HCT116 (cell line): Measurements from ENCODE around the gene IFI16. TPM values are rescaled to one million over a fixed set of nuclear protein-coding genes. Genes with fewer than 3 reads are reported as not detected.
"Not testable (repeated sequence)": the region's sequence is repeated elsewhere in the genome, so short reads cannot be mapped to it uniquely, and the experiment has no call there.

Experiments used
- ATAC-seq: fragments of 200-7000 bp; cut with Tn5 transposase; 2 replicates; pipeline ENCODE4 v1.9.1; 2020; ENCODE audit warnings: mild to moderate bottlenecking, moderate library complexity
- BruUV-seq: library from RNA; stranded (reverse); fragments of 400-500 nt; replicated peaks from 2 replicates; lab custom pipeline; 2021; lab: Mats Ljungman, UMichigan
- CTCF ChIA-PET: fragments of 300-600 bp; sonication (Branson Sonifier 250); formaldehyde crosslinking; loops from one replicate; lab custom pipeline; 2021; ENCODE audit warnings: antibody characterized with exemption; lab: Charles Lee
- POLR2A ChIA-PET: fragments of 300-600, 350-600 bp; sonication (Branson Sonifier 250); formaldehyde crosslinking; loops from one replicate; lab custom pipeline; 2021; ENCODE audit warnings: antibody characterized with exemption; lab: Charles Lee
- RAD21 ChIA-PET, 2 experiments: fragments of 300-600 bp; sonication (Branson Sonifier 250); formaldehyde crosslinking; loops; one replicate each; lab custom pipeline; 2023; ENCODE audit warnings: low total read pairs in 2 of 2; ENCODE audit not compliant: uncharacterized antibody in 2 of 2, unreplicated experiment in 2 of 2, low non-redundant PET in 1 of 2; lab: Charles Lee
- DNase-seq: peaks from one replicate; pipeline ENCODE4 v3.0.0-alpha.2; 2010; ENCODE audit warnings: low read depth, low spot score
- H2AFZ ChIP-seq: fragments of 200-600 bp; shearing (Covaris generic), sonication (generic); 2 replicates; pipeline ENCODE4 v1.6.1; 2017; ENCODE audit warnings: low read depth, mixed run types, mixed read lengths, antibody characterized with exemption, low read length; ENCODE audit not compliant: poor library complexity, severe bottlenecking
- H3K27ac ChIP-seq: 2 replicates; pipeline ENCODE4 v1.5.1; 2012; ENCODE audit warnings: low read depth, low read length
- H3K27me3 ChIP-seq: fragments of 200-600 bp; sonication (generic); 2 replicates; pipeline ENCODE4 v1.6.1; 2016; ENCODE audit warnings: mixed run types, low read length, mixed read lengths; ENCODE audit not compliant: insufficient read depth
- H3K36me3 ChIP-seq, 2 experiments: fragments of 200-500 bp in 1 of 2; fragments of 200-600 bp in 1 of 2; sonication (Bioruptor generic) in 1 of 2; sonication (generic) in 1 of 2; 2 replicates each; pipeline versions ENCODE4 v1.5.1 to v1.6.1; 2014 to 2016; ENCODE audit warnings: low read length in 2 of 2, inconsistent platforms in 1 of 2, mixed read lengths in 1 of 2, mixed run types in 1 of 2; ENCODE audit not compliant: insufficient read depth in 2 of 2, control insufficient read depth in 1 of 2
- H3K4me1 ChIP-seq, 2 experiments: fragments of 200-600 bp in 1 of 2; sonication (generic) in 1 of 2; 2 replicates each; pipeline versions ENCODE4 v1.5.1 to v1.6.1; 2012 to 2017; ENCODE audit warnings: low read length in 2 of 2, inconsistent platforms in 1 of 2, mild to moderate bottlenecking in 1 of 2, mixed read lengths in 1 of 2, mixed run types in 1 of 2, moderate library complexity in 1 of 2; ENCODE audit not compliant: insufficient read depth in 2 of 2, control insufficient read depth in 1 of 2
- H3K4me2 ChIP-seq: fragments of 200-600 bp; sonication (generic); 2 replicates; pipeline ENCODE4 v1.6.1; 2017; ENCODE audit warnings: mixed run types, low read length, mixed read lengths
- H3K4me3 ChIP-seq, 2 experiments: fragments of 200-600 bp in 1 of 2; sonication (generic) in 1 of 2; replicated peaks in 1 of 2; 2 replicates each; pipeline ENCODE4 v1.5.1; 2011 to 2016; ENCODE audit warnings: low read length in 2 of 2, control low read depth in 1 of 2, low read depth in 1 of 2, mild to moderate bottlenecking in 1 of 2, mixed read lengths in 1 of 2, mixed run types in 1 of 2
- H3K79me2 ChIP-seq: fragments of 200-600 bp; sonication (generic); 2 replicates; pipeline ENCODE4 v1.6.1; 2017; ENCODE audit warnings: mild to moderate bottlenecking, mixed run types, low read length, moderate library complexity, mixed read lengths; ENCODE audit not compliant: insufficient read depth
- H3K9ac ChIP-seq: fragments of 200-600 bp; sonication (generic); 2 replicates; pipeline ENCODE4 v1.6.1; 2016; ENCODE audit warnings: low read length, mixed read lengths
- H3K9me2 ChIP-seq: fragments of 200-600 bp; sonication (generic), shearing (Covaris generic); 2 replicates; pipeline ENCODE4 v1.6.1; 2017; ENCODE audit warnings: mixed run types, mild to moderate bottlenecking, moderate library complexity; ENCODE audit not compliant: insufficient read depth
- H3K9me3 ChIP-seq, 2 experiments: fragments of 200-500 bp in 1 of 2; fragments of 200-600 bp in 1 of 2; sonication (Bioruptor generic) in 1 of 2; sonication (generic) in 1 of 2; 2 replicates each; pipeline ENCODE4 v1.6.1; 2014 to 2017; ENCODE audit warnings: low read length in 2 of 2, mixed read lengths in 2 of 2, inconsistent platforms in 1 of 2, low read depth in 1 of 2, mild to moderate bottlenecking in 1 of 2, mixed run types in 1 of 2, moderate library complexity in 1 of 2; ENCODE audit not compliant: control insufficient read depth in 1 of 2, insufficient read depth in 1 of 2
- H4K20me1 ChIP-seq: fragments of 200-600 bp; sonication (generic), shearing (Covaris generic); 2 replicates; pipeline ENCODE4 v1.6.1; 2017; ENCODE audit warnings: mixed run types, mild to moderate bottlenecking, moderate library complexity; ENCODE audit not compliant: insufficient read depth
- CEBPB ChIP-seq: IDR thresholded peaks from 2 replicates; pipeline ENCODE4 v1.6.1; 2012; ENCODE audit warnings: low read depth
- EZH2 ChIP-seq: fragments of 200-600 bp; sonication (generic); IDR thresholded peaks from 2 replicates; pipeline ENCODE4 v1.6.1; 2017; ENCODE audit warnings: antibody characterized with exemption, mixed run types
- EZH2phosphoT487 ChIP-seq: fragments of 200-600 bp; IDR thresholded peaks from 2 replicates; pipeline ENCODE4 v1.6.1; 2018; ENCODE audit warnings: antibody characterized with exemption, borderline replicate concordance
- POLR2A ChIP-seq: IDR thresholded peaks from 2 replicates; pipeline ENCODE4 v1.7.0; 2011; ENCODE audit warnings: borderline replicate concordance; ENCODE audit not compliant: insufficient read depth, insufficient read length; ENCODE audit errors: extremely low read depth
- SIN3A ChIP-seq: IDR thresholded peaks from 2 replicates; pipeline ENCODE4 v1.6.1; 2012; ENCODE audit warnings: low read depth
- SRF ChIP-seq: IDR thresholded peaks from 2 replicates; pipeline ENCODE4 v1.6.1; 2012; ENCODE audit warnings: low read depth
- TCF7L2 ChIP-seq: IDR thresholded peaks from 2 replicates; pipeline ENCODE4 v1.7.0; 2011; ENCODE audit warnings: borderline replicate concordance, inconsistent platforms; ENCODE audit not compliant: insufficient read depth, insufficient read length; ENCODE audit errors: extremely low read depth
- intact Hi-C: fragments of 100-400 bp; cut with micrococcal nuclease; formaldehyde crosslinking; loops from 2 replicates; pipeline ENCODE4 v1.10.0; 2022
- total RNA-seq: library from RNA; stranded (reverse); gene quantifications from one replicate; pipeline ENCODE4 v1.2.1, GENCODE V29; 2021; ENCODE audit not compliant: unreplicated experiment
- TF ChIP-seq, protein P1 (sequence below): IDR thresholded peaks from 2 replicates; pipeline ENCODE4 v1.6.1; 2012

IFI16 gene
- total RNA-seq, 1 experiment from 2014 or later: 1.6 TPM

DNA sequence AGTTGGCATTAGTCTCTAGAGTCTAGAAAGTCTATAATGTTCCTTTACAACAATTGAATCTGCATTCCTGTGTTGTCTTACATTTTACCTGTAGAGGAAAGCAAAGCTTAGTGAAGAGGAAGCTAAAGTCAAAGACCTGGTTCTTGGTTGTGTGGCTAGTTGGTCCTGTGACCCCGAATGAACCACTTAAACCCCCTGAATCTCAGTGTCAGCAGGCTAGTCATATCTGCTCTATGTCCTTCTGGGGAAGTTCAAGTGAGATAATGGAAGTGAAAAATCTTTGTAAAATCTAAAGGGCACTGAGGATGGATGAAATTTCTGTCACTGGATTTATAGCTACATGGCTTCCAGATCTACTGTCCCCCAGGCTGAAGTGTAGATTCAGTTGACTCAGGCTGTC is 90.9 kb downstream of the IFI16 start:
- Histone ChIP-seq H3K4me1 (no peaks in the 10 kb centered on the region), H3K27ac (no peak overlapping the region), H3K9me3 (no peaks in the 10 kb centered on the region), H3K36me3 (no peaks in the 10 kb centered on the region), H3K9me2 (no peaks in the 10 kb centered on the region), H3K4me2 (no peak overlapping the region), H3K4me3 (no peak overlapping the region), H2AFZ (no peak overlapping the region), H3K27me3 (peaks cover 36% of the 10 kb centered on the region), H3K9ac (no peak overlapping the region), H4K20me1 (no peaks in the 10 kb centered on the region), H3K79me2 (no peaks in the 10 kb centered on the region)
- DNase-seq (no peak), ATAC-seq (no peak)
- RAD21 ChIA-PET: no interaction called here
- TF ChIP-seq EZH2: no peak
- no peak for TF ChIP-seq CEBPB
- TF ChIP-seq SRF: no peak
- no peak for TF ChIP-seq EZH2phosphoT487
- TF ChIP-seq, protein P1, sequence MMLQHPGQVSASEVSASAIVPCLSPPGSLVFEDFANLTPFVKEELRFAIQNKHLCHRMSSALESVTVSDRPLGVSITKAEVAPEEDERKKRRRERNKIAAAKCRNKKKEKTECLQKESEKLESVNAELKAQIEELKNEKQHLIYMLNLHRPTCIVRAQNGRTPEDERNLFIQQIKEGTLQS: no peak
- TF ChIP-seq TCF7L2: no peak
- no peak for TF ChIP-seq SIN3A
- TF ChIP-seq POLR2A: no peak
- BruUV-seq: no TSS peak
- POLR2A ChIA-PET: no interaction called here
- intact Hi-C loops: no loop called here
- CTCF ChIA-PET: no interaction called here

DNA sequence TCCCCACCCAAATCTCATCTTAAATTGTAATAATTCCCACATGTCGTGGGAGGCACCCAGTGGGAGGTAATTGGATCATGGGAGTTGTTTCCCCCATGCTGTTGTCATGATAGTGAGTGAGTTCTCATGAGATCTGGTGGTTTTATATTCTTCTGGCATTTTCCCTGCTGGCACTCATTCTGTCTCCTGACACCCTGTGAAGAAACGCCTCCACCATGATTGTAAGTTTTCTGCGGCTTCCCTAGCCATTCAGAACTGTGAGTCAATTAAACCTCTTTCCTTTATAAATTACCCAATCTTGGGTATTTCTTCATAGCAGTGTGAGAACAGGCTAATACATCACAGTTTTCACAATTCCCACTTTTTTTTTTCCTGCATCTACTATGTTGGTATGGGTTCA is 93.3 kb downstream of the IFI16 start:
- intact Hi-C loops, H3K4me3 ChIP-seq, H3K9me3 ChIP-seq, H3K27ac ChIP-seq, BruUV-seq, H3K9me2 ChIP-seq, H3K9ac ChIP-seq, H3K36me3 ChIP-seq, H4K20me1 ChIP-seq, RAD21 ChIA-PET, H3K4me2 ChIP-seq, H3K4me1 ChIP-seq, POLR2A ChIA-PET, DNase-seq, H2AFZ ChIP-seq, CTCF ChIA-PET, H3K79me2 ChIP-seq, ATAC-seq: not testable (repeated sequence)
- H3K27me3 ChIP-seq: peaks cover 23% of the 10 kb centered on the region

Other genes starting within 250 kb of the IFI16 start
- gene OR6N1, start 237.7 kb upstream of the IFI16 start, total RNA-seq: not detected
- gene OR6N2, start 228.7 kb upstream of the IFI16 start, total RNA-seq: not detected
- not detected for gene MNDA, start 178.6 kb upstream of the IFI16 start, total RNA-seq
- gene PYHIN1, start 78.4 kb upstream of the IFI16 start, total RNA-seq: not detected
- gene AIM2, start 66.9 kb downstream of the IFI16 start, total RNA-seq: not detected
- not detected for gene CADM3, start 161.7 kb downstream of the IFI16 start, total RNA-seq
- gene ACKR1, start 195.0 kb downstream of the IFI16 start, total RNA-seq: not detected